GM19193 (cell line): ENCODE measurements around the gene SYS1.

ENCODE experiments used
- POLR2A ChIP-seq: IDR thresholded peaks from 4 replicates; pipeline ENCODE4 v1.6.1; 2011; ENCODE audit not compliant: insufficient read depth, insufficient read length; ENCODE audit errors: extremely low read depth

Gene SYS1

GRCh38 chr20:45407783-45408645 is 45.1 kb downstream of the SYS1 start, which contains the start of gene DBNDD2:
DBNDD2 (plus strand) TSS chr20:45408289; CDS start chr20:45408468, 179 bp downstream.
- TF ChIP-seq POLR2A = no peak

GRCh38 chr20:45408646-45409213 is 45.8 kb downstream of the SYS1 start:
- TF ChIP-seq POLR2A = no peak

DNA sequence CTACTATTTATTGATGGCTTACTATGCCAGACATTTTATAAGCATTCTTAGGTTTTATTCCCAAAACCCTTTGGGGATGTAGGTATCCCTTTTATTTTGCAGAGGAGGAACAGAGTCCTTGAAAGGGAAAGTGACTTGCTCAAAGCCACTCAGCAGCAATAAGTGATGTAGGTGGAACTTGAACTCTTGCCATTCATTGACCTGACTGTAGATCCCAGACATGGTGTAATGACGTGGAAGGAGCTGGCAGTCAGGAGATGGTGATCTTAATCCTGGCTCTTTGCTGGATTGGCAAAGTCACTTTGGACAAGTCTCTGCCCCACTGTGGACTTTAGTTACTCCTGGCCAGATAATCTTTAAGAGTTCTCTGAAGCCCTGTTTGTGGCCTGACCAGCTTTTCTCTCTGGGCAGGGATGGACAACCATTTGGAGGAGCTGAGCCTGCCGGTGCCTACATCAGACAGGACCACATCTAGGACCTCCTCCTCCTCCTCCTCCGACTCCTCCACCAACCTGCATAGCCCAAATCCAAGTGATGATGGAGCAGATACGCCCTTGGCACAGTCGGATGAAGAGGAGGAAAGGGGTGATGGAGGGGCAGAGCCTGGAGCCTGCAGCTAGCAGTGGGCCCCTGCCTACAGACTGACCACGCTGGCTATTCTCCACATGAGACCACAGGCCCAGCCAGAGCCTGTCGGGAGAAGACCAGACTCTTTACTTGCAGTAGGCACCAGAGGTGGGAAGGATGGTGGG is 46.7 kb downstream of the SYS1 start:
- no peak for TF ChIP-seq POLR2A

- TF ChIP-seq POLR2A = no peak
Observed at GRCh38 chr20:45410887-45411286, 47.9 kb downstream of the SYS1 start.

DNA sequence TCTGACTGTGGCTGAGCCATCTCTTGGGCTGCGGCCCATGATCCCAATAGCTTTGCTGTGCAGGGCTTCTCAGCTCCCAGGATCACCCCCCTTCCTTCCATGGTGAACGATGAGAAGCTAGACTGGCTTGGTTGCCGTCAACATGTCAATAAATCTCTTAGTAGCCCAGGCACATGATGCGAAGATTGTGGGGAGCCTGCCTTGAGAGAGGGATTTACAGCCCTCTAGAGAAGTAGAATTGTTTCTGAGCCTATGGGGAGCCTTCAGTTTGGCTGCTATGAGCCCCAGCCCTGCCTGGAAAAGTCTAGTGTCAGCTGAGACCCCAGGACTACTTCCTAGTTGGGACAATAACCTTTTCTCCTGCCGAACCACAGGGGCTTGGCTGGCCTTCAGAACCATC is 49.7 kb downstream of the SYS1 start:
- TF ChIP-seq POLR2A = no peak

- no peak for TF ChIP-seq POLR2A
Observed at GRCh38 chr20:45413479-45413878, 50.5 kb downstream of the SYS1 start.

DNA sequence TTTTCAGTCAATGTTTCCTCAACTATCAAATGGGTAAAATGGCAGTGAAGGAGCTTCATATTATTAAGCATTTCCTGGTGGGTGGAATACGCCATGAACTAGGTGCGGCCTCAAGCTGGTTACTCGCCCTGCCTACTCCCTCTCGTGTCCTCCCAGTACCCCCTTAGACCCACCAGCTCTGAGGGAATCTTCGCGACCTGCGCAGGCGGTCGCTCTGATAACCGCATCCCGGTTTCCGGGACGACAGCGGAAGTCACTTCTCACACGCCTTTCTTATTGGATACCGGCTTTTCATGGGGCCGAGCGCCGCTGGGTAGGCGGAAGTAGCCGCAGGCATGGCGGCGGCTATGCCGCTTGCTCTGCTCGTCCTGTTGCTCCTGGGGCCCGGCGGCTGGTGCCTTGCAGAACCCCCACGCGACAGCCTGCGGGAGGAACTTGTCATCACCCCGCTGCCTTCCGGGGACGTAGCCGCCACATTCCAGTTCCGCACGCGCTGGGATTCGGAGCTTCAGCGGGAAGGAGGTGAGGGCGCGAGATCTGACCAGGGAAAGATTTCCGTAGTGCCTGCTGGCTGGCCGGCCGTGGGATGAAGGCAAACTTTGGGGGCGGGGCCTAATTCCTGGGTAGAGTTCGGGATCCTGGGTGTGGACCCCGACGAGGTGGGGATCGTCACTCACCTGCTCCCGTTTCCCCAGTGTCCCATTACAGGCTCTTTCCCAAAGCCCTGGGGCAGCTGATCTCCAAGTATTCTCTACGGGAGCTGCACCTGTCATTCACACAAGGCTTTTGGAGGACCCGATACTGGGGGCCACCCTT is 53.1 kb downstream of the SYS1 start, which contains the start of gene PIGT:
PIGT (plus strand) TSS at position 320 of the 816 bp plus-strand sequence; CDS start at position 336, 16 bp downstream.
- peak; percentile 95 for TF ChIP-seq POLR2A

- TF ChIP-seq POLR2A = no peak
Observed at GRCh38 chr20:45416917-45417316, 54.0 kb downstream of the SYS1 start.
